Duodenal mucosa (tissue), 2 donors: Measurements from ENCODE around the gene PLIN5.

ENCODE experiments used
- H3K27ac ChIP-seq: one replicate; pipeline ENCODE4 v1.7.0; 2013; ENCODE audit warnings: low read depth, low read length
- H3K27me3 ChIP-seq, 2 donors: one replicate each; pipeline ENCODE4 v1.7.0; 2013; ENCODE audit warnings: low read length in 2 of 2, control low read depth in 1 of 2; ENCODE audit not compliant: insufficient read depth in 2 of 2, control insufficient read depth in 1 of 2
- H3K36me3 ChIP-seq, 2 donors: one replicate each; pipeline ENCODE4 v1.7.0; 2013; ENCODE audit warnings: low read length in 2 of 2, control low read depth in 1 of 2; ENCODE audit not compliant: insufficient read depth in 2 of 2, control insufficient read depth in 1 of 2
- H3K4me1 ChIP-seq, 2 donors: one replicate each; pipeline ENCODE4 v1.7.0; 2013; ENCODE audit warnings: low read length in 2 of 2, control low read depth in 1 of 2; ENCODE audit not compliant: insufficient read depth in 2 of 2, control insufficient read depth in 1 of 2
- H3K4me3 ChIP-seq, 2 donors: one replicate each; pipeline ENCODE4 v1.7.0; 2013; ENCODE audit warnings: low read length in 2 of 2, low read depth in 1 of 2
- H3K9ac ChIP-seq, 2 donors: one replicate each; pipeline ENCODE4 v1.7.0; 2013; ENCODE audit warnings: low read length in 2 of 2, low read depth in 1 of 2
- H3K9me3 ChIP-seq, 2 donors: one replicate each; pipeline ENCODE4 v1.7.0; 2013; ENCODE audit warnings: low read length in 2 of 2, control low read depth in 1 of 2; ENCODE audit not compliant: control insufficient read depth in 1 of 2

Gene PLIN5

DNA sequence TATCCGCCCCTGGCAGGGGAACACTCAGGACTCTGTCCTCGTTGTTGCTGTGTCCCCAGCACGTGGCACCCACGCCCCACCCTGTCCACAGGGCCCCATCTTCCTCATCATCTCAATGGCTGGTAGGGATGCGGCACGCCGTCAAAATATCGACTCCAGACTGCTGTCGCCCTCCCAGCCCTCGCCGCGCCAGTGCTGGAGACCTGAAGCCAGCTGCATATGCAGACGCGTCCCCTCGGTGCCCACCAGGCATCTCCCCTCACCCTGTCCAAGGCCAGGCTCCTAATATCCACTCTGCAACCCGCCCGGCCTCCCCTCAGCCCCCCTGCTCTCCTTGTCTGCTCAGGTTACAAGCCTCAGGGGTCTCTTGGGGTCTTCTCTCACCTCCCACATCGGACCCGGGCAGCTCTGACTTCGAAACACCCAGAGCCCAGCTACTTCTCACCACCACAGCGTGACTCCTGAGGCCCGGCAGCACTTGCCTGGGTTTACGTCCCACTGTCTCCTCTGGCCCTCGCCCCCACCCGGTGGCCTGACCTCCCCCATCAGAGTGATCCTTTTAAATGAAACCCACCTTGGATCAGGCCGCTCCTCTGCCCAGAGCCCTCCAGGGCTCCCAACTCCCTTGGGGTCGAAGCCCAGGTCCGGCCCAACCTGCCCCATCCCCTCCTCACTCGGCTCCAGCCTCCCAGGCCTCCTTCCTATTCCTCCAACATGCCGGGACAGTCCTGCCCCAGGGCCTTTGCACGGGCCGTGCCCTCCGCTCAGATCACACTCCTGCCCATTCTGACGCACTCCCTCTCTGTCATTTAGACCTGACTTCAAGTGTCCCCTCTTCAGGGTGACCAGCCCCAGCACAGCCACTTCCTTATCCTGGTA, 29.2 kb downstream of the PLIN5 start:
- Histone ChIP-seq H3K9me3 (no peaks in the 10 kb centered on the region), H3K9ac (no peak overlapping the region), H3K27ac (no peak overlapping the region)

GRCh38 chr19:4504891-4505569, 30.0 kb downstream of the PLIN5 start:
- no peaks in the 10 kb centered on the region for H3K27me3 ChIP-seq
- H3K4me1 ChIP-seq, result no peaks in the 10 kb centered on the region
- H3K36me3 ChIP-seq, result peaks cover 4 to 31% of the 10 kb centered on the region in 2 donors
- H3K4me3 ChIP-seq, result no peak overlapping the region
- no peak overlapping the region for H3K9ac ChIP-seq
- no peaks in the 10 kb centered on the region for H3K9me3 ChIP-seq
- H3K27ac ChIP-seq, result no peak overlapping the region

More for the DNA sequence above, 29.2 kb downstream of the PLIN5 start:
- H3K27me3 ChIP-seq, result no peaks in the 10 kb centered on the region
- H3K36me3 ChIP-seq, result peaks cover 4 to 28% of the 10 kb centered on the region in 2 donors
- H3K4me3 ChIP-seq, result no peak overlapping the region
- no peaks in the 10 kb centered on the region for H3K4me1 ChIP-seq

DNA sequence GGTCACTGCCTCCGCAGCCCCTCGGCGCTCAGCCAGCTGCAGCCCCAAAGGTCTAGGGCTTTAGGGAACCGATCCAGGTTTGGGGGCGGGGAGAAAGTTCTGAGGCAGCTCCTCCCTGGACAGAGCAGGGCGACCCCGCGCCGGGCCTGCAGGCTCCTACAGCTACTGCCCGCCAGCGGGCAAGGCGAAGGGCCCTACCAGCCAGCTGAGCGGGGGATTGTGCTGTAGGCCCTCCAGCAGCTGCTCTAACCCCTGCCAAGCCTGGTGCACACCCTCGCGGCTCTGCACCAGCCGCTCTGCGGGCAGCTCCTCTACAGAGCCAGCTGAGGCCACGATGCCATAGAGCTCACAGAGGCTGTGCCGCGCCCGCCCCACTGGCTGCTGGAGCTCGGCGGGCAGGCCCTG, 30.7 kb downstream of the PLIN5 start:
- H3K9me3 ChIP-seq, result no peaks in the 10 kb centered on the region
- H3K4me1 ChIP-seq, result no peaks in the 10 kb centered on the region
- no peak overlapping the region for H3K4me3 ChIP-seq
- no peak overlapping the region for H3K9ac ChIP-seq
- no peak overlapping the region for H3K27ac ChIP-seq
- H3K36me3 ChIP-seq, result peaks cover 4 to 31% of the 10 kb centered on the region in 2 donors
- H3K27me3 ChIP-seq, result no peaks in the 10 kb centered on the region

DNA sequence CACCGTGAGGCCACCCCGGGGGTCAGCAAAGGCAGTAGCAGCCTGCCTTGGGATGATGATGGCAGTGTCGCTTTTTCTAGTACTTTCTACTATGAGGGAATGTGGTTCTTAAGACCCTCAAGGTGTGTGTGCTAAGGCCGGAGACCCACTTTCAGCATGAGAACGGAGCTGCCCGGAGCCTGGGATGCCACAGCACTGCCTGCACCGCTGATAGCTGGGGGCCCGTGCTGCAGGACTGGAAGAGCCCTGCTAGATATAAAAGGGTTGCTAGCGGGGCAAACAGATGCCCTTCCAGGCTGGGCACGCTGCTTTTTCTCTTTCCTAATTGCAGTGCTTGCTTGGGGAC, 31.2 kb downstream of the PLIN5 start:
- Histone ChIP-seq H3K36me3 (peaks cover 4 to 32% of the 10 kb centered on the region in 2 donors), H3K4me3 (no peak overlapping the region), H3K27me3 (no peaks in the 10 kb centered on the region), H3K9ac (no peak overlapping the region), H3K27ac (no peak overlapping the region), H3K9me3 (no peaks in the 10 kb centered on the region), H3K4me1 (no peaks in the 10 kb centered on the region)

GRCh38 chr19:4503132-4503824, 31.7 kb downstream of the PLIN5 start:
- H3K27ac ChIP-seq, result no peak overlapping the region
- no peaks in the 10 kb centered on the region for H3K9me3 ChIP-seq
- no peak overlapping the region for H3K4me3 ChIP-seq
- H3K4me1 ChIP-seq, result no peaks in the 10 kb centered on the region
- H3K9ac ChIP-seq, result no peak overlapping the region
- H3K27me3 ChIP-seq, result no peaks in the 10 kb centered on the region
- H3K36me3 ChIP-seq, result peaks cover 9 to 37% of the 10 kb centered on the region in 2 donors

- Histone ChIP-seq H3K27ac (no peak overlapping the region), H3K36me3 (peaks cover 13 to 42% of the 10 kb centered on the region in 2 donors), H3K4me1 (no peaks in the 10 kb centered on the region), H3K9ac (no peak overlapping the region), H3K4me3 (no peak overlapping the region), H3K27me3 (no peaks in the 10 kb centered on the region), H3K9me3 (no peaks in the 10 kb centered on the region)
These were observed 32.5 kb downstream of the PLIN5 start for GRCh38 chr19:4502282-4503131.

GRCh38 chr19:4501691-4502090, 33.3 kb downstream of the PLIN5 start:
- H3K4me1 ChIP-seq, result no peaks in the 10 kb centered on the region
- no peak overlapping the region for H3K4me3 ChIP-seq
- H3K27ac ChIP-seq, result no peak overlapping the region
- H3K36me3 ChIP-seq, result peaks cover 13 to 42% of the 10 kb centered on the region in 2 donors
- no peaks in the 10 kb centered on the region for H3K9me3 ChIP-seq
- no peak overlapping the region for H3K9ac ChIP-seq
- H3K27me3 ChIP-seq, result no peaks in the 10 kb centered on the region

- Histone ChIP-seq H3K4me1 (no peaks in the 10 kb centered on the region), H3K9me3 (no peaks in the 10 kb centered on the region), H3K36me3 (peaks cover 13 to 48% of the 10 kb centered on the region in 2 donors), H3K4me3 (no peak overlapping the region), H3K9ac (no peak overlapping the region), H3K27me3 (no peaks in the 10 kb centered on the region), H3K27ac (no peak overlapping the region)
These were observed 34.0 kb downstream of the PLIN5 start for GRCh38 chr19:4500841-4501591.

GRCh38 chr19:4499855-4500254, 35.2 kb downstream of the PLIN5 start:
- Histone ChIP-seq H3K9me3 (no peaks in the 10 kb centered on the region), H3K36me3 (peaks cover 9 to 49% of the 10 kb centered on the region in 2 donors), H3K27ac (no peak overlapping the region), H3K4me3 (no peak overlapping the region), H3K9ac (no peak overlapping the region), H3K27me3 (no peaks in the 10 kb centered on the region), H3K4me1 (no peaks in the 10 kb centered on the region)
